ENCODE data around the gene HNRNPM.

The HNRNPM gene

DNA sequence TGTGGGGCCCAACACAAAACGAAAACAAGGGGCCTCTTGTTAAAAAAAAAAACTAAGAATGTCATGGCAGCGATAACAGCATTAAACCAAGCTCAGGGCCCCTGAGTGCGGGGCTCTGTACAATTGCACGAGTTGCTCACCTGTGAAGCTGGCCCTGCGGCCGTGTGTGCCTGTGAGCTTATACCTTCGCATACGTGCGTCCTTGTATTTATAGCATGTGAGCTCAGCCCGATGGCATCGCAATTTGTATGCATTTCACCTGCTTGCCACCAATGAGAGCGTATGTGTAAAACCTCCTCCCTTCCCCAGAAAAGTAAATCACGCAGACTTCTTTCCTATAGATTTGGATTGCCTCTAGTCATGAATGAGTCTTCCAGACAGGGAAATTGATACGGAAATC, 17.1 kb downstream of the HNRNPM start:
- DNase-seq (ENCODE audit: low read depth) = no peak
- no peak for TF ChIP-seq POLR2A (IDR thresholded peaks at IDR 0.05; ENCODE audit: extremely low read depth, insufficient read length)
- TF ChIP-seq, protein P1, sequence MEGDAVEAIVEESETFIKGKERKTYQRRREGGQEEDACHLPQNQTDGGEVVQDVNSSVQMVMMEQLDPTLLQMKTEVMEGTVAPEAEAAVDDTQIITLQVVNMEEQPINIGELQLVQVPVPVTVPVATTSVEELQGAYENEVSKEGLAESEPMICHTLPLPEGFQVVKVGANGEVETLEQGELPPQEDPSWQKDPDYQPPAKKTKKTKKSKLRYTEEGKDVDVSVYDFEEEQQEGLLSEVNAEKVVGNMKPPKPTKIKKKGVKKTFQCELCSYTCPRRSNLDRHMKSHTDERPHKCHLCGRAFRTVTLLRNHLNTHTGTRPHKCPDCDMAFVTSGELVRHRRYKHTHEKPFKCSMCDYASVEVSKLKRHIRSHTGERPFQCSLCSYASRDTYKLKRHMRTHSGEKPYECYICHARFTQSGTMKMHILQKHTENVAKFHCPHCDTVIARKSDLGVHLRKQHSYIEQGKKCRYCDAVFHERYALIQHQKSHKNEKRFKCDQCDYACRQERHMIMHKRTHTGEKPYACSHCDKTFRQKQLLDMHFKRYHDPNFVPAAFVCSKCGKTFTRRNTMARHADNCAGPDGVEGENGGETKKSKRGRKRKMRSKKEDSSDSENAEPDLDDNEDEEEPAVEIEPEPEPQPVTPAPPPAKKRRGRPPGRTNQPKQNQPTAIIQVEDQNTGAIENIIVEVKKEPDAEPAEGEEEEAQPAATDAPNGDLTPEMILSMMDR (IDR thresholded peaks at IDR 0.05; ENCODE audit: low read depth, low read length) = no peak
- TF ChIP-seq MYC (IDR thresholded peaks at IDR 0.05; ENCODE audit: low read depth, low read length) = no peak
- TF ChIP-seq MAX (IDR thresholded peaks at IDR 0.05; ENCODE audit: low read depth, low read length) = no peak
- H3K4me3 ChIP-seq (ENCODE audit: low read depth, low read length) = no peak overlapping the region

DNA sequence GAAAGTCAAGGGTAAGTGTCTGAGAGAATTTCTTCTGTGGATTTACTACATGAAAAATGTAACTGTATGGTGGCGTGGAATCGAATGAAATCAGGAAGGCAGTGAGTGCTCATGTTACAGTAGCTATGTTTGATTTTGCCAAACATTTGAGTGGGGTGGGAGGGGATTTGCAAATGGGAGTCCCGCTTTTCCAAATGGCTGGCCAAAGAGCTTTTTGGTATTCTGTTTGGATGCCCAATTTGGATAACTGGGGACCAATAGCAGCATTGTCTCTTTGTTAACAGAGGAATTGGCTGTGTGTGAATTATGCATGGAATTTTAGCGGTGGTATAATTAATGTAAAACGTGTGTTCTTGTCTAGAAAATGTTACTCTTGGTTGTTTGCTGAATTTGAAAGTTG, 17.8 kb downstream of the HNRNPM start:
- DNase-seq (ENCODE audit: low read depth) = no peak
- no peak overlapping the region for H3K4me3 ChIP-seq (ENCODE audit: low read depth, low read length)
- no peak for TF ChIP-seq POLR2A (IDR thresholded peaks at IDR 0.05; ENCODE audit: extremely low read depth, insufficient read length)
- TF ChIP-seq, protein P1 (IDR thresholded peaks at IDR 0.05; ENCODE audit: low read depth, low read length) = no peak
- no peak for TF ChIP-seq MAX (IDR thresholded peaks at IDR 0.05; ENCODE audit: low read depth, low read length)
- no peak for TF ChIP-seq MYC (IDR thresholded peaks at IDR 0.05; ENCODE audit: low read depth, low read length)

- TF ChIP-seq POLR2A (IDR thresholded peaks at IDR 0.05; ENCODE audit: extremely low read depth, insufficient read length) (no peak), MAX (IDR thresholded peaks at IDR 0.05; ENCODE audit: low read depth, low read length) (no peak), MYC (IDR thresholded peaks at IDR 0.05; ENCODE audit: low read depth, low read length) (no peak)
- TF ChIP-seq, protein P1 (IDR thresholded peaks at IDR 0.05; ENCODE audit: low read depth, low read length) = no peak
- DNase-seq (ENCODE audit: low read depth) = no peak
- no peak overlapping the region for H3K4me3 ChIP-seq (ENCODE audit: low read depth, low read length)
These were observed 18.6 kb downstream of the HNRNPM start for GRCh38 chr19:8463365-8463764.

GRCh38 chr19:8466018-8466417, 21.2 kb downstream of the HNRNPM start:
- no peak overlapping the region for H3K4me3 ChIP-seq (ENCODE audit: low read depth, low read length)
- DNase-seq (ENCODE audit: low read depth) = no peak
- no peak for TF ChIP-seq MAX (IDR thresholded peaks at IDR 0.05; ENCODE audit: low read depth, low read length)
- TF ChIP-seq, protein P1 (IDR thresholded peaks at IDR 0.05; ENCODE audit: low read depth, low read length) = no peak
- no peak for TF ChIP-seq MYC (IDR thresholded peaks at IDR 0.05; ENCODE audit: low read depth, low read length)
- no peak for TF ChIP-seq POLR2A (IDR thresholded peaks at IDR 0.05; ENCODE audit: extremely low read depth, insufficient read length)

GRCh38 chr19:8468124-8468523, 23.3 kb downstream of the HNRNPM start:
- TF ChIP-seq POLR2A (IDR thresholded peaks at IDR 0.05; ENCODE audit: extremely low read depth, insufficient read length) (no peak), MYC (IDR thresholded peaks at IDR 0.05; ENCODE audit: low read depth, low read length) (no peak), MAX (IDR thresholded peaks at IDR 0.05; ENCODE audit: low read depth, low read length) (no peak)
- TF ChIP-seq, protein P1 (IDR thresholded peaks at IDR 0.05; ENCODE audit: low read depth, low read length) = no peak
- no peak overlapping the region for H3K4me3 ChIP-seq (ENCODE audit: low read depth, low read length)
- no peak for DNase-seq (ENCODE audit: low read depth)

All from NB4 (cell line).